Measurements from ENCODE around the gene MED25. TPM values are rescaled to one million over a fixed set of nuclear protein-coding genes. Genes with fewer than 3 reads are reported as not detected.

The MED25 gene
- total RNA-seq, 3 donors from 2014 or later (not counting 1 experiment from before 2014, with no cell fraction given), result 64.2 to 132 (median 69.5) TPM

GRCh38 chr19:49869484-49870308 lies 51.6 kb downstream of the MED25 start:
- Histone ChIP-seq H3K4me1 (ENCODE audit: control insufficient read depth, insufficient read depth, low read length) (peaks cover 51% of the 10 kb centered on the region), H3K27me3 (ENCODE audit: control insufficient read depth, insufficient read depth, low read length) (no peaks in the 10 kb centered on the region), H3K9me3 (ENCODE audit: control insufficient read depth, insufficient read depth, low read length) (no peaks in the 10 kb centered on the region), H3K36me3 (ENCODE audit: control insufficient read depth, insufficient read depth, low read length) (peaks cover 7% of the 10 kb centered on the region), H3K27ac (ENCODE audit: low read length) (peak overlapping the region; percentile 88), H3K4me3 (ENCODE audit: low read length) (peak overlapping the region; percentile 68)
- ATAC-seq (peak; percentile 76 to 90 (median 81)), DNase-seq (peak; percentile 90 to 96)
- intact Hi-C loops (cut with micrococcal nuclease), result loop anchor here (1.0 to 5.0 kb wide), 3 partner anchors 8 to 192 kb away; partner anchors contain the start of genes AKT1S1, AP2A1, PRMT1 and TBC1D17
- H3K4me1 Mint-ChIP-seq, result peaks cover 18 to 20% of the 10 kb centered on the region in 2 donors
- H3K36me3 Mint-ChIP-seq, result no peaks in the 10 kb centered on the region
- WGBS (ENCODE audit: insufficient coverage), result under 1% methylated on average over 67 of the region's 67 CpGs
- H3K27me3 Mint-ChIP-seq (ENCODE audit: low read depth in 2 of 2), result no peaks in the 10 kb centered on the region
- no peaks in the 10 kb centered on the region for H3K9me3 Mint-ChIP-seq
- H3K4me3 Mint-ChIP-seq, result no peak overlapping the region
- no peak for TF ChIP-seq CTCF (IDR thresholded peaks at IDR 0.05)
- no peak overlapping the region for H3K27ac Mint-ChIP-seq

- no peak overlapping the region for H3K27ac Mint-ChIP-seq
- H3K36me3 ChIP-seq (ENCODE audit: control insufficient read depth, insufficient read depth, low read length), result peaks cover 2% of the 10 kb centered on the region
- H3K4me3 ChIP-seq (ENCODE audit: low read length), result peak overlapping the region; percentile 68
- WGBS (ENCODE audit: insufficient coverage), result 91% methylated on average over 15 of the region's 15 CpGs
- peaks cover 50% of the 10 kb centered on the region for H3K4me1 ChIP-seq (ENCODE audit: control insufficient read depth, insufficient read depth, low read length)
- no peaks in the 10 kb centered on the region for H3K9me3 ChIP-seq (ENCODE audit: control insufficient read depth, insufficient read depth, low read length)
- H3K9me3 Mint-ChIP-seq, result no peaks in the 10 kb centered on the region
- TF ChIP-seq CTCF (IDR thresholded peaks at IDR 0.05), result no peak
- intact Hi-C loops (cut with micrococcal nuclease), result no loop called here
- no peak for ATAC-seq
- no peak for DNase-seq
- peak overlapping the region; percentile 88 for H3K27ac ChIP-seq (ENCODE audit: low read length)
- no peaks in the 10 kb centered on the region for H3K27me3 ChIP-seq (ENCODE audit: control insufficient read depth, insufficient read depth, low read length)
- no peaks in the 10 kb centered on the region for H3K36me3 Mint-ChIP-seq
- H3K4me3 Mint-ChIP-seq, result no peak overlapping the region
- H3K27me3 Mint-ChIP-seq (ENCODE audit: low read depth in 2 of 2), result no peaks in the 10 kb centered on the region
- H3K4me1 Mint-ChIP-seq, result peaks cover 17 to 23% of the 10 kb centered on the region in 2 donors
Observed at GRCh38 chr19:49870309-49870901, 52.3 kb downstream of the MED25 start.

- H3K9me3 ChIP-seq (ENCODE audit: control insufficient read depth, insufficient read depth, low read length), result no peaks in the 10 kb centered on the region
- H3K27ac Mint-ChIP-seq, result peak overlapping the region in 1 of 2 donors; percentile 63
- no peak overlapping the region for H3K27ac ChIP-seq (ENCODE audit: low read length)
- no peak overlapping the region for H3K4me3 ChIP-seq (ENCODE audit: low read length)
- H3K27me3 ChIP-seq (ENCODE audit: control insufficient read depth, insufficient read depth, low read length), result no peaks in the 10 kb centered on the region
- H3K36me3 ChIP-seq (ENCODE audit: control insufficient read depth, insufficient read depth, low read length), result peaks cover 2% of the 10 kb centered on the region
- H3K4me3 Mint-ChIP-seq, result peak overlapping the region; percentile 26
- ATAC-seq, result no peak
- 95% methylated on average over 16 of the region's 17 CpGs for WGBS (ENCODE audit: insufficient coverage)
- intact Hi-C loops (cut with micrococcal nuclease), result no loop called here
- no peaks in the 10 kb centered on the region for H3K27me3 Mint-ChIP-seq (ENCODE audit: low read depth in 2 of 2)
- peaks cover 47% of the 10 kb centered on the region for H3K4me1 ChIP-seq (ENCODE audit: control insufficient read depth, insufficient read depth, low read length)
- H3K36me3 Mint-ChIP-seq, result no peaks in the 10 kb centered on the region
- peaks cover 21 to 23% of the 10 kb centered on the region in 2 donors for H3K4me1 Mint-ChIP-seq
- DNase-seq, result no peak
- H3K9me3 Mint-ChIP-seq, result no peaks in the 10 kb centered on the region
- TF ChIP-seq CTCF (IDR thresholded peaks at IDR 0.05), result no peak
Observed at GRCh38 chr19:49871349-49871985, 53.4 kb downstream of the MED25 start.

All from natural killer cell (primary cell).